ENCODE measurements around the gene DUXB. TPM values are rescaled to one million over a fixed set of nuclear protein-coding genes. Genes with fewer than 3 reads are reported as not detected.

Gene DUXB
- total RNA-seq = not detected

GRCh38 chr16:75701361-75701760, at the start of gene DUXB:
Gene DUXB (minus strand): TSS chr16:75701461. CDS start chr16:75701418, 43 bp downstream.
- ATAC-seq = no peak

GRCh38 chr16:75750528-75750927, 49.3 kb upstream of the DUXB start:
- ATAC-seq = no peak

- peak; percentile 82 for ATAC-seq
Observed at GRCh38 chr16:75746359-75746758, 45.1 kb upstream of the DUXB start.

GRCh38 chr16:75745823-75746222, 44.6 kb upstream of the DUXB start:
- ATAC-seq = no peak

- no peak for ATAC-seq
Observed at GRCh38 chr16:75745242-75745641, 44.0 kb upstream of the DUXB start.

GRCh38 chr16:75742424-75743047, 41.3 kb upstream of the DUXB start:
- no peak for ATAC-seq

- no peak for ATAC-seq
Observed at GRCh38 chr16:75733305-75734211, 32.3 kb upstream of the DUXB start.

- no peak for ATAC-seq
Observed at GRCh38 chr16:75732871-75733270, 31.6 kb upstream of the DUXB start.

GRCh38 chr16:75727221-75727620, 26.0 kb upstream of the DUXB start:
- ATAC-seq = no peak

GRCh38 chr16:75726390-75726789, 25.1 kb upstream of the DUXB start, which contains the start of gene CPHXL:
Gene CPHXL (minus strand): TSS chr16:75726490. CDS start chr16:75726442, 48 bp downstream.
- ATAC-seq = no peak

GRCh38 chr16:75718452-75718851, 17.2 kb upstream of the DUXB start:
- ATAC-seq = no peak

GRCh38 chr16:75714661-75715060, 13.4 kb upstream of the DUXB start:
- ATAC-seq = no peak

GRCh38 chr16:75710344-75710743, 9.1 kb upstream of the DUXB start:
- no peak for ATAC-seq

- no peak for ATAC-seq
Observed at GRCh38 chr16:75703306-75703705, 2.0 kb upstream of the DUXB start.

- ATAC-seq = peak; percentile 55
Observed at GRCh38 chr16:75702242-75702641, 981 bp upstream of the DUXB start.

- ATAC-seq = no peak
Observed at GRCh38 chr16:75697571-75697970, 3.7 kb downstream of the DUXB start.

- no peak for ATAC-seq
Observed at GRCh38 chr16:75695708-75696107, 5.6 kb downstream of the DUXB start.

GRCh38 chr16:75687361-75687760, 13.9 kb downstream of the DUXB start:
- ATAC-seq = no peak

GRCh38 chr16:75682308-75682707, 19.0 kb downstream of the DUXB start:
- no peak for ATAC-seq

- no peak for ATAC-seq
Observed at GRCh38 chr16:75679366-75679765, 21.9 kb downstream of the DUXB start.

GRCh38 chr16:75676909-75677308, 24.4 kb downstream of the DUXB start, which contains the start of gene CPHXL2:
Gene CPHXL2 (minus strand): TSS chr16:75677009. CDS start chr16:75676999, 10 bp downstream.
- no peak for ATAC-seq

- no peak for ATAC-seq
Observed at GRCh38 chr16:75667503-75667902, 33.8 kb downstream of the DUXB start.

- ATAC-seq = no peak
Observed at GRCh38 chr16:75660726-75661302, 40.4 kb downstream of the DUXB start.

Data from esophagus mucosa (tissue), 1 donor.